GM08714 (cell line): Measurements from ENCODE around the gene FRYL.
A peak's percentile ranks its signal among the peaks of the same experiment; 100 is the strongest.

ENCODE experiments used
- H3K4me3 ChIP-seq: fragments of 200-500 bp; sonication (Bioruptor generic); 2 replicates; pipeline ENCODE4 v1.5.1; 2014; ENCODE audit warnings: mild to moderate bottlenecking, low read length, inconsistent platforms
- ZNF274 ChIP-seq: IDR thresholded peaks from 2 replicates; pipeline ENCODE4 v1.6.1; 2012; ENCODE audit warnings: mild to moderate bottlenecking, low read depth, low read length

The FRYL gene

DNA sequence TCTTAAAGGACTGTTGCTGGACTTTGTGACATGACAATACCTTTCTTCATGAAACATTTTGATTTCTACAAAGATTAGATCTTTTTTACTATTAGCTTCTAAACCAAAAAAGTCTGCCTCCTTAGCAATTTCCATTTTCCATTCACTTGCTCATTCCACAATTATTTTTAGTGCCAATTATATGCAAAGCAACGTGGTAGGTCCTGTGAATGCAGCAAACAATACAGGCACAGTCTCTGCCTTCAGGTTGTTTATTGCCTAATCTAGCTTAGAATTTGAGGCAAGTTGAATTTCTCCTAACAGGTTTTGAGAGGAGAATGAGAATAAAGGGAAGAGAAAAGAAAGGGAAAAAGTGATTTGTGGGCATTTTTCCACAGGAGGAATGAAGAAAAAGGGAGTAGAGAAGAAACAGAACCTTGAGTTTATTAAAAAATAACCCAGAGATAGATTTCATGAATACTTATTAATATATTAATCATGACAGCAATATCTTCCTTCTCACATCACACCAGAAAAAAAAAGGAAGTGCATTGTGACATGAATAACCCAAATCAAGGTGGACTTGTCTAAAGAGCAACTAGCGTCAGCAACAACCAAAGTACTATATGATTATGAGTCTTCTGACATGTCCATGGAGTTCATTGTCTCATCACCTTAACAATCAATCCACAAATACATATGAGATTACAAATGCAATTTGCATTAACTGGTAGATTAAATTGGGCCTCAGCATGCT, 16.3 kb upstream of the FRYL start:
- H3K4me3 ChIP-seq: no peak overlapping the region
- TF ChIP-seq ZNF274: no peak

DNA sequence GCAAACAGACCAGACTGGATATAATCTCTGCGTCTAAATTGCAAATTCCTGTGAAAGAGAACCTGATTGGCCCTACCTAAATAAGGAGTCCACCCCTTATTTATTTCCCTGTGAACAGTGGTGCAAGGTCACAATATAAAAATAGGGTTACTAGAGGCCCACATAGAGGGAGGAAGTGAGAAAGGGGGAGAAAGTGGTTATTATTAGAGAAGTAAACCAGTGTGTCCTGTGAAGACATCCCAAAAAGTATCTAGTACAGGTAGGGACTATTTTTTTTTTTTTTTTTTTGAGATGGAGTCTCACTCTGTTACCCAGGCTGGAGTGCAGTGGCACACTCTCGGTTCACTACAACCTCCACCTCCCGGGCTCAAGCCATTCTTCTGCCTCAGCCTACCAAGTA, 15.0 kb upstream of the FRYL start:
- no peak overlapping the region for H3K4me3 ChIP-seq
- no peak for TF ChIP-seq ZNF274

DNA sequence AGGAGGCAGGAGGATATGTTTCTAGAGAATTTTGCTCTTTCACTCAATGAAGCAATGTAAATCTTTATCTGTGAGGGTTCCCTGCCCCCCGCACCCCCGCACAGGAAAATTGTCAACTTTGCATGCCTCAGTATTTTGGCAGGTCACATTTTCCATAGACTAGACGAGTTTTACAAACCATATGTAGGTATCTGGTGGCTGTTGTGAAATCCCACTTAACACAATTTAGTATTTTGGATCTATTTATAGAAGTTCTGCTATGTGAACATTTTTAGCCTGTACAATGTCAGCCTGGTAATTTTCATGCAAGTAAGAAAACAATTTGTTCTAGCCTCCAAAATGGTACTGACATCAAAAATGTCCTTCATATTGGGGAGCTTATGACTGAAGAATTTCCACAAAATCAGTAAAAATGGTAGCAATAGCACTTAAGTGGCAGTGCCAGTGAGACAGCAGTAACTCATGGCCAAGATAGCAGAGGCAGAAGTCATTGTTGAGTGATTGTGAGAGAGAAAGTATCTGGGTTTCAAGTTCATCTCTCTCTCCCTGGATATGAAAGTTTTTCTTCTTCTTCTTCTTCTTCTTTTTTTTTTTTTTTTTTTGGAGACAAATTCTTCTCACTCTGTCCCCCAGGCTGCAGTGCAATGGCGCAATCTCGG, 12.4 kb upstream of the FRYL start:
- TF ChIP-seq ZNF274: no peak
- H3K4me3 ChIP-seq: no peak overlapping the region

DNA sequence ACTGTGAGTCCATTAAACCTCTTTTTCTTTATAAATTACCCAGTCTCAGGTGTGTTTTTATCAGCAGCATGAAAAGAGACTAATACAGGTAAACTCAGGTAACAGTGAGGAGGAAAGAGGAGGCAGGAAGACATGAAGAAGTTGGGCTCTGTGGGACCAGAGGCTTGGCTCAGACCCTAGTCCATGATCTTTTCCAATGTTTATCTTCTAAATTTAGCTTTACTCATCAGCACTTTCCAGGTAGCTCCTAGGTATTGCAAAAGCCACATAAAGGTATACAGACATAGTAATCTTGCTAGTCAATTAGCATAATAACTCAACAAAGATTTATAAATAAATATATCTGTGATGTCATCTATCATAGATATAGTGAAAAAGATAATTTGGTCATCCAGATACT, 11.2 kb upstream of the FRYL start:
- no peak for TF ChIP-seq ZNF274
- no peak overlapping the region for H3K4me3 ChIP-seq

DNA sequence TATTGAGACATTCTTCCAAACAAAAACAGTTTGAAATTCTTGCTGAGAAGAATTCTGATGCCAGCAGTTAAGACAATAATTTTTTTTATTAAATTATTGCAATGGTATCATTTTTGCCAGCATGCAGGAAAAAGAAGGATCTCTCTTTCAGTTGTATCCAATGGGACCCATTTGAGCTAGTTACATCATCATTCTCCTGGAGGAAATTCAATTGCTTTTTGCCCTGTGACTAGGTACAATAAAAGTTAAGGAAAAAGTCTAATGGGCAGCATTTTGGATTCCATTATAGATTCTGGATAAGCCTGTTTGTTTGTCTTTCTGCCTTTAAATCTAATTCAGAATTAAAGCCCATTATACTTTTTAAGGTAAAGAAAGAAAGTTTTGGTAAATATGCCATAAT, 10.5 kb upstream of the FRYL start:
- no peak for TF ChIP-seq ZNF274
- no peak overlapping the region for H3K4me3 ChIP-seq

DNA sequence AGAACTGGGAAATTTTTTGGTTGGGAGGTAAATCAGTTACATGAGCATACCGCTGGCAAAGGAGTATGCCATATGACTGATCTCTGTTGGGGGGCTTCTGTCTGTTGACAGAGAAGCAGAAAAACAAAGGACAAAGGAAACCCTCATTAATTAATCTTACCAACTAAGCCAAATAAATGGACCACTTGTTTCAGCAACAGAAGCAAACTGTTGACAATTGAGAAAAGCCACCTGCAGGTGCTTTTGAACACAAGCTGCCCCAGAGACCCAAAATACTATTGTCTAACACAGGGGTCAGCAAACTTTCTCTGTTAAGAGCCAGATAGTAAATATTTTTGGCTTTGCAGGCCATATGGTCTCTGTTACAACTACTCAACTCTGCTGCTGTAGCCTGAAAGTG, 7.0 kb upstream of the FRYL start:
- no peak for TF ChIP-seq ZNF274
- H3K4me3 ChIP-seq: no peak overlapping the region

DNA sequence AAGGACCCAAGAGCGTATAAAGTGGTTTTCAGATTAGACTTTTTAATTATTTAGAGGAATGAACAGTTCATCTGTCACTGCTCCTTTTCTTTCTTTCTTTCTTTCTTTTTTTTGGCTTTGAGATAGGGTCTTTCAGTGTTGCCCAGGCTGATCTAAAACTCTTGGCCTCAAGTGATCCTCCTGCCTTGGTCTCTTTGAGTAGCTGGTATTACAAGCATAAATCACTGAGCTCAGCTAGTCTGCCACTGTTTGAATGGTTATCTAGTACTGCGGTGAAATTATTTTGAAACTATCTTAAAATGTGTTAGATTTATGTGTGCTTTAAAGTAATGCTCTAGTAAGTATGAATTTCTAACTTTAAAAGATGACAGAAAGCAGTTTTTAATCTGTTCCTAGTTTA, 6.5 kb upstream of the FRYL start:
- H3K4me3 ChIP-seq: no peak overlapping the region
- no peak for TF ChIP-seq ZNF274

DNA sequence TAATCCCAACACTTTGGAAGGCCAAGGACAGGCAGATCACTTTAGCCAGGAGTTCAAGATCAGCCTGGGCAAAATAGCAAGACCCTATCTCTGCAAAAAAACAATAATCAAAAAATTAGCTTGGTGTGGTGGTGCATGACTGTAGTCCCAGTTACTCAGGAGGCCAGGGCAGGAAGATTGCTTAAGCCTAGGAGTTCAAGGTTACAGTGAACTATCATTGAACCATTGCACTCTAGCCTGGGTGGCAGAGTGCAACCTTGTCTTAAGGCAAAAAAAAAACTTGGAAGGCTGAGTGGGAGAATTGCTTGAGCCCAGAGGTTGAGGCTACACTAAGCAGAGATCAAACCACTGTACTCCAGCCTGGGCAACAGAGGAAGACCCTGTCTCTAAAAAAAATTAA, 5.2 kb upstream of the FRYL start:
- no peak for TF ChIP-seq ZNF274
- no peak overlapping the region for H3K4me3 ChIP-seq

DNA sequence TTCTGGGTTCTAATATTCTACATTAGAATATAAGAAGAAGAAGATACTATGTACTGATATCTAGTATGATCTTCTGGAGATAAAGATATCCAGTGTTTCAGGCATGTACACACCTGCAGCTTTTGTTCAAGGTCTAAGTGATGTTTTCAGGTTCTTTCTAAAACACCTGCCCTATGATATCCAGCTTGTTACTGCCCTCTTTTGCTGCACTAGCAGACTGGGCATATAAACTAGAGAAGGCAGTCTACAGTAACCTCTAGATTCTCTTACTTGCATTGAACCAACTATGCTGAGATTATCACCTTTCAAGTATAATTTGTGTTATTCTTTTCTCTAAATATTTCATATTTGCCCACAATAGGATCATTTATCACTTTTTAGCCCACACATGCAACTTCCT, 1.9 kb upstream of the FRYL start:
- no peak for TF ChIP-seq ZNF274
- H3K4me3 ChIP-seq: no peak overlapping the region

DNA sequence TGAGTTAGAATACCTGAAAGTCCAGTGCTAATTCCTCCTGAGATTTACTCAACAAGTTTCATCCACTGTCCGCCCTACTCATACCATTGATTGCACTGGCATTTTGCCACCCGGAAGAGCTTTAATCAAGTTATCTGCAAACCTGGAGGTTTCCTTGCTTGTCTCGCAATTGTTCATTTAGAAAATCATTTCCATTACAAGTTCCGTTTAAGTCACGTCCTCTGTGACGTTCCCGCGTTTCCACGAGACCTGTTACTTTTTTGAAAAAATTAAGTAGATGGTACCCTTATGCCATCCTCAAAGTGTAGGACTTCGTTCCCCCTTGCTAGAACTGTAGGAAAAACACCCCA, 761 bp upstream of the FRYL start:
- peak overlapping the region; percentile 100 for H3K4me3 ChIP-seq
- no peak for TF ChIP-seq ZNF274

DNA sequence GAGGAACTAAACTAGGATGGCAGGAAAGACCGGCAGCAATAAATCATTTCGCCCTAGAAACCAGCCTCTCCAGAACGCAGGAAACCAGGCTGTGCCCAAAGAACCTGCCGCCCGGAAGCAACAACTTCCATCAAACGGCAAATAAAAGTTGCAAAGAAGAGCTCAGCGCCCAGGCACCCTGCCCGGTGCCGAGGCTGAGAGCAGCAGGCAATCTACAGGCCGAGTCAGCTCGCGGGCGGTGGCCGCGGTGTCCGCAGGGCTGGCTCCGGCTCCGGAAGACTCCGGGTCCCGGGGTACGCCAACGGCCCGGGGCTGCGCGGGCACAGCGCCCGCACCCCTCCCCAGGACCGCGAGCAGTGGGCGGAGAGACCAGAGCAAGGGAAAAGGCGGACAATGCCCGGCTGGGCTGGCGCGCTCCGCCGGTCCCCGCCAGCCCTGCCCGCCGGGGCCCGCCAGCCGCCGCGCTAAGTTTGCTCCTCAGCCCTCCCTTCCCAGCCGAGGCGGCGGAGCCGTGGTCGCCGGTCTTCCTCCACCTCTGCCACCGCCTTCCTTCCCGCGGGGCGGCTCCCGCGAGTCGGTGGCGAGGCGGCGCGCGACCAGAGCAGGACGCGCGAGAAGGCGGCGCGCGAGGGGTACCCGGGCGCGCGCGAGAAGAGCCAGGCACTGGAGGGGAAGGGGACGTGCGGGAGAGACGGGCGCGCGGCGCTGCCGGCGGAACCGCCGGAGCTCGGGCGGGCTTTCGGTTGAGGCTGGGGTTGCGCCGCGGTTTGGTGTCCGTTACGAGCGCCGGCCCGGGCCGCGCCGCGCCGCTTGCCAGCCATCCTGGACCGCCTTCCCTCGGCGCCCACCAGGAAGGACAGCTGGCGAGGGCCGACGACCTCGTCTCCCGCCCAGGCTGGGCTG, 733 bp downstream of the FRYL start:
- H3K4me3 ChIP-seq: peak overlapping the region; percentile 90
- no peak for TF ChIP-seq ZNF274

DNA sequence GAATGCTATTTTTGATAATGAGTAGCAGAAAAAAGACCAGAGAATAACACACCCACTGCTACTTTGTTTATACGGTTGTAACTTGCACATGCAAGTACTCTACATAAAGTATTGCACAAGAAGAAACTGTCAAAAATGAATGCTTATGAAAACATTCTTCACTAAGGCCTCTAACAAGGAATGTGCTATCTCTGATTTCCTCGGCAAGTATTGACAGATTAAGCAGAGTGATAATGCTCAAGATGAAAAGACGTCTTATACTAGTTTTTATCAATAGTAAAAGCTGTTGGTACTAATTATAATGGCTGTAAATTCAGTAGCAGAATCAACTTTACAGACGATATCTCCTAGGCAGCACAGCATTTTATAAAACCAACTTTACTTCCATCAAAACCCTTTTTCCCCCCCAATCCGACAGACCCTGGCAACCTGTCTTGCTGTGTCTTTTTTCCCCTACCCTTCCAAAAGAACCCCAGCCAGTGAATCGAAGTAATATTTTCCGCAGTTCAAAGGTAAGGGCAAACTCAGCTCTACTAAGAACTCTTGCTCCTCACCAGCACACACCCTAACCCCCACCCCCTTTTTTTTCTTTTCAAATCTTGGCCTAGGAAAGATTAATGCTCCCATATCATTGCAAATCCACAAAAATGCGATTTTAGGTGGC, 1.5 kb downstream of the FRYL start:
- no peak for TF ChIP-seq ZNF274
- H3K4me3 ChIP-seq: peak overlapping the region; percentile 90

DNA sequence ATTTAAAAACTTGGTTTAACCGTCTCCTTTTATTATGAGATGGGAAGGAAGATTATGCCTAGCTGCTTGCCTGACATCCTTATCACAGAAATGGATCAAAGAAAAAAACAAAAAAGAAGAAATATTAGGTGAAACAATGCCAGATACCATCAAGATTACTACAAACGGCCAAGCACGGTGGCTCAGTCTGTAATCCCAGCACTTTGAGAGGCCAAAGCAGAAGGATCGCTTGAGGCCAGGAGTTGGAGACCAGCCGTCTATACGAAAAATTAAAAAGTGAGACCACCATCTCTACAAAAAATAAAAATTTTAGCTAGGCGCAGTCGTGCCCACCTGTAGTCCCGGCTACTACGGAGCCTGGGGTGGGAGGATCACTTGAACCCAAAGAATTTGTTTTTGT, 2.3 kb downstream of the FRYL start:
- no peak for TF ChIP-seq ZNF274
- peak overlapping the region; percentile 90 for H3K4me3 ChIP-seq
